Endothelial cell of umbilical vein (primary cell): ENCODE measurements around the gene SEPTIN5. TPM values are rescaled to one million over a fixed set of nuclear protein-coding genes. Genes with fewer than 3 reads are reported as not detected.

Source experiments
- BruUV-seq: library from RNA; stranded (reverse); fragments of 400-500 nt; replicated peaks from 2 replicates; lab custom pipeline; 2021; lab: Mats Ljungman, UMichigan
- CTCF ChIA-PET: fragments of 300-600, 350-600 bp; sonication (Branson Sonifier 250); formaldehyde crosslinking; loops from one replicate; lab custom pipeline; 2021; ENCODE audit warnings: antibody characterized with exemption, inconsistent platforms; lab: Charles Lee
- POLR2A ChIA-PET: fragments of 300-600, 350-600 bp; sonication (Branson Sonifier 250); formaldehyde crosslinking; loops from one replicate; lab custom pipeline; 2021; ENCODE audit warnings: antibody characterized with exemption, inconsistent platforms; lab: Charles Lee
- DNase-seq: peaks from one replicate; pipeline ENCODE4 v3.0.0-alpha.2; 2011; ENCODE audit warnings: low read depth, low spot score
- FAIRE-seq: peaks from 2 replicates; lab custom pipeline; 2011; peaks lifted over from hg19 to GRCh38; lab: Jason Lieb, UNC
- H2AFZ ChIP-seq: 2 replicates; pipeline ENCODE4 v1.6.0; 2012; ENCODE audit warnings: low read depth, low read length, control low read depth, inconsistent platforms
- H3K27ac ChIP-seq: 2 replicates; pipeline ENCODE4 v1.5.1; 2011; ENCODE audit warnings: low read depth, mild to moderate bottlenecking, control low read depth, low read length, moderate library complexity; ENCODE audit not compliant: insufficient read depth
- H3K27me3 ChIP-seq, 2 experiments: 2 replicates each; pipeline versions ENCODE4 v1.6.0 to v1.6.1; 2011; ENCODE audit warnings: low read length in 2 of 2, mixed read lengths in 1 of 2; ENCODE audit not compliant: control insufficient read depth in 2 of 2, insufficient read depth in 2 of 2
- H3K36me3 ChIP-seq, 2 experiments: 2 replicates in 1 of 2; 3 replicates in 1 of 2; pipeline ENCODE4 v1.5.1; 2011; ENCODE audit warnings: low read length in 2 of 2, mild to moderate bottlenecking in 1 of 2, moderate library complexity in 1 of 2; ENCODE audit not compliant: control insufficient read depth in 2 of 2, insufficient read depth in 2 of 2; ENCODE audit errors: extremely low read depth in 1 of 2
- H3K4me1 ChIP-seq: 3 replicates; pipeline ENCODE4 v1.5.1; 2011; ENCODE audit warnings: mild to moderate bottlenecking, low read length; ENCODE audit not compliant: control insufficient read depth, insufficient read depth; ENCODE audit errors: extremely low read depth
- H3K4me2 ChIP-seq: 2 replicates; pipeline ENCODE4 v1.6.1; 2011; ENCODE audit warnings: low read length, control low read depth, mixed read lengths; ENCODE audit not compliant: insufficient read depth
- H3K4me3 ChIP-seq, 3 experiments: fragments of 200-600 bp in 1 of 3; sonication (generic), shearing (Covaris generic) in 1 of 3; replicated peaks in 1 of 3; 2 replicates each; pipeline ENCODE4 v1.5.1; 2011 to 2016; ENCODE audit warnings: control low read depth in 3 of 3, low read length in 3 of 3, mild to moderate bottlenecking in 2 of 3, inconsistent platforms in 1 of 3, low read depth in 1 of 3, moderate library complexity in 1 of 3; ENCODE audit not compliant: insufficient read depth in 1 of 3
- H3K79me2 ChIP-seq: 2 replicates; pipeline ENCODE4 v1.6.0; 2012; ENCODE audit warnings: low read length, inconsistent platforms; ENCODE audit not compliant: control insufficient read depth, insufficient read depth
- H3K9ac ChIP-seq: replicated peaks from 2 replicates; pipeline ENCODE3; 2011; ENCODE audit warnings: low read length, control low read depth; ENCODE audit not compliant: insufficient read depth; ENCODE audit errors: extremely low read depth
- H3K9me1 ChIP-seq: replicated peaks from 3 replicates; pipeline ENCODE4 v1.6.0; 2011; ENCODE audit warnings: mild to moderate bottlenecking, low read length; ENCODE audit not compliant: control insufficient read depth, insufficient read depth; ENCODE audit errors: extremely low read depth
- H3K9me3 ChIP-seq: replicated peaks from 2 replicates; pipeline ENCODE4 v1.5.1; 2012; ENCODE audit warnings: low read length, inconsistent platforms; ENCODE audit not compliant: control insufficient read depth, insufficient read depth
- H4K20me1 ChIP-seq: replicated peaks from 2 replicates; pipeline ENCODE3; 2011; ENCODE audit warnings: mild to moderate bottlenecking, low read length; ENCODE audit not compliant: control insufficient read depth, insufficient read depth; ENCODE audit errors: extremely low read depth
- CTCF ChIP-seq, 2 donors: IDR thresholded peaks; 1 replicate in 1 of 2; 2 replicates in 1 of 2; pipeline ENCODE4 v1.5.1; 2011; ENCODE audit warnings: low read length in 2 of 2, mild to moderate bottlenecking in 2 of 2, moderate library complexity in 2 of 2, control low read depth in 1 of 2, inconsistent platforms in 1 of 2, low read depth in 1 of 2; ENCODE audit not compliant: insufficient read depth in 1 of 2; ENCODE audit errors: extremely low read depth in 1 of 2
- EZH2 ChIP-seq: IDR thresholded peaks from 2 replicates; pipeline ENCODE4 v1.6.1; 2012; ENCODE audit warnings: borderline replicate concordance, low read depth, mild to moderate bottlenecking, moderate library complexity, low read length, inconsistent platforms; ENCODE audit not compliant: severe bottlenecking
- FOS ChIP-seq: IDR thresholded peaks from 2 replicates; pipeline ENCODE4 v1.6.1; 2011; ENCODE audit warnings: mild to moderate bottlenecking, low read length, moderate library complexity, borderline replicate concordance; ENCODE audit not compliant: insufficient read depth
- GATA2 ChIP-seq: IDR thresholded peaks from 2 replicates; pipeline ENCODE4 v1.7.0; 2011; ENCODE audit warnings: low read depth, mild to moderate bottlenecking, moderate library complexity, mixed read lengths, low read length; ENCODE audit not compliant: insufficient read length, insufficient read depth
- JUN ChIP-seq: IDR thresholded peaks from 2 replicates; pipeline ENCODE4 v1.6.1; 2011; ENCODE audit warnings: borderline replicate concordance, low read depth; ENCODE audit not compliant: insufficient read length, insufficient read depth
- MAX ChIP-seq: IDR thresholded peaks from 2 replicates; pipeline ENCODE4 v1.6.1; 2011; ENCODE audit not compliant: insufficient read depth, insufficient read length
- MYC ChIP-seq: IDR thresholded peaks from one replicate; pipeline ENCODE4 v1.6.1; 2011; ENCODE audit warnings: mild to moderate bottlenecking, low read depth, low read length
- POLR2AphosphoS5 ChIP-seq: IDR thresholded peaks from 2 replicates; pipeline ENCODE4 v1.6.1; 2012; ENCODE audit warnings: low read depth, mild to moderate bottlenecking, control low read depth, low read length, moderate library complexity; ENCODE audit not compliant: insufficient read depth
- dilution Hi-C: fragments of 300-500 bp; cut with MboI; formaldehyde crosslinking; loops from one replicate; pipeline ENCODE4 v1.15.0; 2019; ENCODE audit warnings: low sequenced_read_pairs; ENCODE audit not compliant: extremely low pct_ligation_motif_present
- intact Hi-C: fragments of 100-400 bp; cut with micrococcal nuclease; formaldehyde crosslinking; loops from one replicate; pipeline ENCODE4 v1.10.0; 2022
- polyA plus RNA-seq, 4 experiments: library from polyadenylated mRNA; depleted of rRNA in 3 of 4; stranded (reverse) in 3 of 4; unstranded in 1 of 4; fragments of >200 nt; gene quantifications; 2 replicates each; pipeline versions ENCODE4 v1.2.1 to v1.2.3, GENCODE V29; 2011 to 2012; ENCODE audit warnings: missing spikeins in 1 of 4
- total RNA-seq: library from RNA; stranded (reverse); gene quantifications from 2 replicates; pipeline ENCODE4 v1.2.3, GENCODE V29; 2021

Gene SEPTIN5
- total and polyA plus RNA-seq, 2 donors (not counting 3 experiments of a cell fraction or from before 2014, with no cell fraction given), result 31.1 to 35.8 TPM

DNA sequence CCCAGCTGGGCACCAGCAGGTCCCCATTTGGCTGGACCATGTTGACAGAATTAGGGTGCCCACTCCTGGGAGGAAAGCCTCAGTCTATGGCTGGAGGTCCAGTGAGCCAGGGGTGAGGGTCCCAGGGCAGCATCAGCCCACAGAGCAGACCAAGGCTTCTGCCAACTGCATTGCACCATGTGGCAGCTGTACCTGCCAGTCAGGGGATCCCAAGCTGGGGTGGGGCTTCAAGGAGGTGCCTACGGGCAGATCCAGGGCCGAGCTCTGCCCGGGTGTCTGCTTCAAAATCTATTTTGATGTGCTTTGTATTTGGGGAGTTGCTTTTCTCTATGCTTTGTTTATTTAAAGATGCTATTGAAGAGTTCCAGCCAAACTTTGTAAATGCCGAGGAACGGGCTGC is 19.5 kb downstream of the SEPTIN5 start:
- POLR2A ChIA-PET, result no interaction called here
- H3K4me2 ChIP-seq, result no peak overlapping the region
- peaks cover 3% of the 10 kb centered on the region for H3K4me1 ChIP-seq
- FAIRE-seq, result no peak
- TF ChIP-seq GATA2 (no peak), JUN (no peak), MAX (no peak), MYC (no peak), POLR2AphosphoS5 (no peak), CTCF (IDR thresholded peaks at IDR 0.05; ENCODE audit: extremely low read depth in 1 of 2, insufficient read depth in 1 of 2, low read depth in 1 of 2, low read length in 2 of 2) (no peak), EZH2 (no peak), FOS (no peak)
- no peaks in the 10 kb centered on the region for H3K79me2 ChIP-seq
- H4K20me1 ChIP-seq, result no peaks in the 10 kb centered on the region
- H3K4me3 ChIP-seq, result no peak overlapping the region
- no TSS peak for BruUV-seq
- CTCF ChIA-PET, result interaction anchor here (1.3 kb wide), 1 partner anchor 67 kb away, joined by 4 read pairs; no protein-coding TSS in a partner anchor
- no peaks in the 10 kb centered on the region for H3K36me3 ChIP-seq
- H3K9me1 ChIP-seq, result no peaks in the 10 kb centered on the region
- no peak overlapping the region for H3K9ac ChIP-seq
- no peak overlapping the region for H3K27ac ChIP-seq
- H2AFZ ChIP-seq, result no peak overlapping the region
- dilution Hi-C loops (no loop called here), intact Hi-C loops (no loop called here)
- no peaks in the 10 kb centered on the region for H3K27me3 ChIP-seq
- H3K9me3 ChIP-seq, result no peaks in the 10 kb centered on the region
- no peak for DNase-seq
